ENCODE data around the gene DENND1B.

GRCh38 chr1:197738927-197739326 lies 36.4 kb downstream of the DENND1B start:
- TF ChIP-seq, protein P1, sequence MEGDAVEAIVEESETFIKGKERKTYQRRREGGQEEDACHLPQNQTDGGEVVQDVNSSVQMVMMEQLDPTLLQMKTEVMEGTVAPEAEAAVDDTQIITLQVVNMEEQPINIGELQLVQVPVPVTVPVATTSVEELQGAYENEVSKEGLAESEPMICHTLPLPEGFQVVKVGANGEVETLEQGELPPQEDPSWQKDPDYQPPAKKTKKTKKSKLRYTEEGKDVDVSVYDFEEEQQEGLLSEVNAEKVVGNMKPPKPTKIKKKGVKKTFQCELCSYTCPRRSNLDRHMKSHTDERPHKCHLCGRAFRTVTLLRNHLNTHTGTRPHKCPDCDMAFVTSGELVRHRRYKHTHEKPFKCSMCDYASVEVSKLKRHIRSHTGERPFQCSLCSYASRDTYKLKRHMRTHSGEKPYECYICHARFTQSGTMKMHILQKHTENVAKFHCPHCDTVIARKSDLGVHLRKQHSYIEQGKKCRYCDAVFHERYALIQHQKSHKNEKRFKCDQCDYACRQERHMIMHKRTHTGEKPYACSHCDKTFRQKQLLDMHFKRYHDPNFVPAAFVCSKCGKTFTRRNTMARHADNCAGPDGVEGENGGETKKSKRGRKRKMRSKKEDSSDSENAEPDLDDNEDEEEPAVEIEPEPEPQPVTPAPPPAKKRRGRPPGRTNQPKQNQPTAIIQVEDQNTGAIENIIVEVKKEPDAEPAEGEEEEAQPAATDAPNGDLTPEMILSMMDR (conservative IDR thresholded peaks at IDR 0.05 in 1 of 2, IDR thresholded peaks at IDR 0.05 in 1 of 2; ENCODE audit: low read depth in 1 of 2, low read length in 2 of 2): no peak
- no peak for TF ChIP-seq EZH2 (IDR thresholded peaks at IDR 0.05; ENCODE audit: low read length, missing control alignments)

Measured in fibroblast of lung (primary cell).